ENCODE results near the gene SCYL2. TPM values are rescaled to one million over a fixed set of nuclear protein-coding genes. Genes with fewer than 3 reads are reported as not detected.
"Not testable (repeated sequence)": the region's sequence is repeated elsewhere in the genome, so short reads cannot be mapped to it uniquely, and the experiment has no call there.

Gene SCYL2
- total RNA-seq, 1 experiment from 2014 or later, result 37.1 TPM

- Mint-ChIP-seq H3K27me3 (ENCODE audit: low read depth) (no peaks in the 10 kb centered on the region), H3K36me3 (peaks cover 23% of the 10 kb centered on the region), H3K9me3 (peaks cover 4% of the 10 kb centered on the region; the same call in 1 of the 2 replicates), H3K4me3 (no peak overlapping the region), H3K4me1 (peaks cover 5% of the 10 kb centered on the region), H3K27ac (no peak overlapping the region)
- ATAC-seq, result no peak
- CTCF ChIA-PET, result no interaction called here
- POLR2A ChIA-PET, result no interaction called here
- DNase-seq (ENCODE audit: low spot score), result no peak
- no peak for TF ChIP-seq GRHL2 (CRISPR knock-in tag; IDR thresholded peaks at IDR 0.05; ENCODE audit: insufficient replicate concordance, severe bottlenecking)
- no peak for TF ChIP-seq TEAD1 (CRISPR knock-in tag; IDR thresholded peaks at IDR 0.05)
- TF ChIP-seq NFYB (CRISPR knock-in tag; conservative IDR thresholded peaks at IDR 0.05; ENCODE audit: low read depth), result no peak
- TF ChIP-seq ZNF281 (CRISPR knock-in tag; IDR thresholded peaks at IDR 0.05), result no peak
- TF ChIP-seq JUN (CRISPR knock-in tag; IDR thresholded peaks at IDR 0.05), result no peak
- TF ChIP-seq GABPB1 (CRISPR knock-in tag; IDR thresholded peaks at IDR 0.05), result no peak
- TF ChIP-seq SMAD3 (CRISPR knock-in tag; IDR thresholded peaks at IDR 0.05; ENCODE audit: borderline replicate concordance), result no peak
- no peak for TF ChIP-seq HMGXB4 (CRISPR knock-in tag; IDR thresholded peaks at IDR 0.05)
- no peak for TF ChIP-seq ZNF416 (CRISPR knock-in tag; IDR thresholded peaks at IDR 0.05)
- TF ChIP-seq NFATC4 (CRISPR knock-in tag; IDR thresholded peaks at IDR 0.05), result no peak
- TF ChIP-seq ARID4B (CRISPR knock-in tag; IDR thresholded peaks at IDR 0.05; ENCODE audit: borderline replicate concordance), result no peak
- TF ChIP-seq MAX (CRISPR knock-in tag; IDR thresholded peaks at IDR 0.05), result no peak
- no peak for TF ChIP-seq ZNF317 (CRISPR knock-in tag; IDR thresholded peaks at IDR 0.05; ENCODE audit: borderline replicate concordance, low read depth)
- no peak for TF ChIP-seq MLX (CRISPR knock-in tag; IDR thresholded peaks at IDR 0.05)
- TF ChIP-seq CREB1 (CRISPR knock-in tag; IDR thresholded peaks at IDR 0.05), result no peak
Observed at GRCh38 chr12:100339071-100339470, 72.1 kb downstream of the SCYL2 start.

GRCh38 chr12:100342897-100343296 is 75.9 kb downstream of the SCYL2 start:
- H3K4me3 Mint-ChIP-seq; H3K27me3 Mint-ChIP-seq (ENCODE audit: low read depth); H3K27ac Mint-ChIP-seq; POLR2A ChIA-PET; CTCF ChIA-PET; H3K9me3 Mint-ChIP-seq; H3K4me1 Mint-ChIP-seq; DNase-seq (ENCODE audit: low spot score); ATAC-seq; H3K36me3 Mint-ChIP-seq: not testable (repeated sequence)

GRCh38 chr12:100344351-100344750 is 77.4 kb downstream of the SCYL2 start:
- not testable (repeated sequence) for H3K27me3 Mint-ChIP-seq (ENCODE audit: low read depth); ATAC-seq; DNase-seq (ENCODE audit: low spot score); H3K9me3 Mint-ChIP-seq; H3K27ac Mint-ChIP-seq; H3K36me3 Mint-ChIP-seq; H3K4me1 Mint-ChIP-seq; H3K4me3 Mint-ChIP-seq
- ChIA-PET CTCF (interaction anchor here (1.1 to 1.8 kb wide), 2 partner anchors 60 to 327 kb away, joined by 5 to 10 read pairs; no protein-coding TSS in a partner anchor), POLR2A (interaction anchor here (0.6 kb wide), 1 partner anchor 77 kb away, joined by 3 read pairs; the partner anchor contains the start of genes DEPDC4 and SCYL2)

Data from WTC11 (cell line).